HL-60 (cell line): ENCODE measurements around the gene DTNBP1.

Experiments
- DNase-seq, 2 experiments: peaks; one replicate each; pipeline ENCODE4 v3.0.0-alpha.2; 2010 to 2020; ENCODE audit warnings: low read depth in 1 of 2, low spot score in 1 of 2
- H3K27ac ChIP-seq: fragments of 250-450 bp; sonication (Bioruptor Pico); replicated peaks from 2 replicates; pipeline ENCODE4 v1.5.1; 2020; ENCODE audit warnings: mild to moderate bottlenecking, moderate library complexity
- H3K27me3 ChIP-seq: fragments of 250-450 bp; sonication (Bioruptor Pico); 2 replicates; pipeline ENCODE4 v1.5.1; 2021; ENCODE audit warnings: mild to moderate bottlenecking, moderate library complexity; ENCODE audit not compliant: insufficient read depth, poor library complexity, severe bottlenecking
- H3K4me3 ChIP-seq: replicated peaks from 2 replicates; pipeline ENCODE4 v1.5.1; 2011; ENCODE audit warnings: mild to moderate bottlenecking, control low read depth, low read length; ENCODE audit not compliant: insufficient read depth
- CTCF ChIP-seq: IDR thresholded peaks from one replicate; pipeline ENCODE4 v1.5.1; 2011; ENCODE audit warnings: low read length, control low read depth, inconsistent platforms; ENCODE audit not compliant: insufficient read depth
- GABPA ChIP-seq: IDR thresholded peaks from 2 replicates; pipeline ENCODE4 v1.6.1; 2012; ENCODE audit warnings: low read depth
- POLR2AphosphoS5 ChIP-seq: IDR thresholded peaks from 2 replicates; pipeline ENCODE4 v1.6.1; 2012; ENCODE audit warnings: low read depth
- REST ChIP-seq: IDR thresholded peaks from 2 replicates; pipeline ENCODE4 v1.6.1; 2012; ENCODE audit warnings: low read depth; ENCODE audit not compliant: insufficient replicate concordance
- SPI1 ChIP-seq: IDR thresholded peaks from 2 replicates; pipeline ENCODE4 v1.6.1; 2012; ENCODE audit warnings: low read depth, mild to moderate bottlenecking, borderline replicate concordance

Gene DTNBP1

GRCh38 chr6:15665237-15665636 lies 2.4 kb upstream of the DTNBP1 start:
- no peak overlapping the region for H3K27ac ChIP-seq
- H3K4me3 ChIP-seq, result no peak overlapping the region
- TF ChIP-seq REST, result no peak
- TF ChIP-seq GABPA, result no peak
- no peak for TF ChIP-seq SPI1
- no peak for TF ChIP-seq POLR2AphosphoS5
- no peak for TF ChIP-seq CTCF
- no peaks in the 10 kb centered on the region for H3K27me3 ChIP-seq
- no peak for DNase-seq

- no peak for DNase-seq
- no peak for TF ChIP-seq CTCF
- no peak for TF ChIP-seq SPI1
- TF ChIP-seq POLR2AphosphoS5, result no peak
- no peak for TF ChIP-seq REST
- TF ChIP-seq GABPA, result no peak
- H3K4me3 ChIP-seq, result peak overlapping the region; percentile 92
- no peaks in the 10 kb centered on the region for H3K27me3 ChIP-seq
- H3K27ac ChIP-seq, result no peak overlapping the region
Observed at GRCh38 chr6:15663130-15663871, 473 bp upstream of the DTNBP1 start.

GRCh38 chr6:15661853-15662325 lies 939 bp downstream of the DTNBP1 start:
- H3K27me3 ChIP-seq, result no peaks in the 10 kb centered on the region
- no peak for TF ChIP-seq REST
- TF ChIP-seq GABPA, result no peak
- TF ChIP-seq SPI1, result no peak
- no peak for TF ChIP-seq POLR2AphosphoS5
- TF ChIP-seq CTCF, result no peak
- DNase-seq, result no peak
- H3K27ac ChIP-seq, result peak overlapping the region; percentile 75
- peak overlapping the region; percentile 92 for H3K4me3 ChIP-seq
